Heart left ventricle (tissue), 16 donors: Measurements from ENCODE around the gene CDK5. TPM values are rescaled to one million over a fixed set of nuclear protein-coding genes. Genes with fewer than 3 reads are reported as not detected.

Experiments
- ATAC-seq, 4 donors: fragments of 200-7000 bp; cut with Tn5 transposase; one replicate each; pipeline ENCODE4 v1.9.1; 2020 to 2022; ENCODE audit warnings: moderate library complexity in 4 of 4, mild to moderate bottlenecking in 3 of 4, moderate number of reproducible peaks in 1 of 4
- DNase-seq, 5 donors: peaks; one replicate each; pipeline ENCODE4 v3.0.0-alpha.2; 2020
- H3K27ac ChIP-seq, 12 donors: fragments of 200-600 bp; sonication (generic) in 4 of 12; one replicate each; pipeline versions ENCODE4 v1.5.0 to v1.8.0; 2016 to 2022; ENCODE audit warnings: mild to moderate bottlenecking in 2 of 12
- H3K27me3 ChIP-seq, 9 donors: fragments of 200-600 bp; sonication (generic) in 2 of 9; one replicate each; pipeline versions ENCODE4 v1.5.1 to v1.8.0; 2016 to 2022; ENCODE audit warnings: mild to moderate bottlenecking in 3 of 9
- H3K36me3 ChIP-seq, 9 donors: fragments of 200-600 bp; sonication (generic) in 2 of 9; one replicate each; pipeline versions ENCODE4 v1.5.0 to v1.8.0; 2018 to 2022; ENCODE audit warnings: mild to moderate bottlenecking in 2 of 9
- H3K4me1 ChIP-seq, 12 donors: fragments of 200-600 bp; sonication (generic) in 4 of 12; one replicate each; pipeline versions ENCODE4 v1.5.0 to v1.8.0; 2016 to 2022; ENCODE audit warnings: mild to moderate bottlenecking in 3 of 12
- H3K4me3 ChIP-seq, 12 donors: fragments of 200-600 bp; sonication (generic) in 4 of 12; one replicate each; pipeline versions ENCODE4 v1.5.0 to v1.8.0; 2017 to 2022; ENCODE audit warnings: mild to moderate bottlenecking in 9 of 12, moderate library complexity in 4 of 12
- H3K9me3 ChIP-seq, 12 donors: fragments of 200-600 bp; sonication (generic) in 4 of 12; one replicate each; pipeline versions ENCODE4 v1.5.0 to v1.8.0; 2016 to 2022; ENCODE audit warnings: mild to moderate bottlenecking in 1 of 12
- POLR2A ChIP-seq, 2 donors: fragments of 450-650 bp; IDR thresholded peaks; one replicate each; pipeline ENCODE4 v1.6.1; 2017; ENCODE audit warnings: antibody characterized with exemption in 2 of 2, mild to moderate bottlenecking in 2 of 2, moderate library complexity in 2 of 2
- whole genome bisulfite sequencing, 4 donors: extraction: QIAGEN DNeasy Blood & Tissue Kit in 2 of 4; methylation state at CpG; one replicate each; pipeline versions ENCODE4 v1.1.5 to v1.1.7; 2013 to 2018; 5-methylcytosine and 5-hydroxymethylcytosine counted together
- intact Hi-C, 10 donors: fragments of 100-400 bp; cut with DNase I; formaldehyde crosslinking; loops; one replicate each; pipeline versions ENCODE4 v1.11.1 to v1.14.2; 2022
- polyA plus RNA-seq, 2 donors: library from polyadenylated mRNA; stranded (reverse); fragments of 200-250 nt; gene quantifications; one replicate each; pipeline ENCODE4 v1.2.3, GENCODE V29; 2013
- total RNA-seq, 9 donors: library from RNA; depleted of rRNA in 2 of 9; stranded (reverse); fragments of >200 nt in 2 of 9; fragmentation: NEBNext Ultra II Directional in 3 of 9; extraction: Animal tissue kit (Norgen Biotek cat#: 25700) in 3 of 9; gene quantifications; one replicate each; pipeline versions ENCODE4 v1.1.0 to v1.2.4, GENCODE V29; 2016 to 2023
- TF ChIP-seq, protein P1 (sequence below), 12 donors: fragments of 200-600 bp; sonication (generic) in 4 of 12; IDR thresholded peaks; one replicate each; pipeline versions ENCODE4 v1.5.0 to v1.8.0; 2018 to 2022; ENCODE audit warnings: antibody characterized with exemption in 12 of 12, mild to moderate bottlenecking in 5 of 12
- donor health status: ischemic (EF 13 %, LVEDD 7.1; RV severe dilation, severe dysfunction).
- donor health status: healthy with polysubstance abuse.
- donor health status: DM: no; HTN: yes; CAD: no.
- donor health status: DM: no; HTN: no; CAD: no.
- donor health status: ischemic (EF 25% LVEDD 6.9; RV normal size, moderate dysfunction).
- donor health status: ischemic (EF 25% LVEDD 5.7; RV mildly dilated, moderate dysfunction).
- donor health status: healthy.
- donor health status: DM: yes; HTN: yes; CAD: no.
- donor health status: ischemic (EF 35%, LVEDD 5.7; RV mildly dilated, moderate dysfunction).
- donor health status: nonischemic (EF 11% LVEDD 7.7; RV severe dilation, severe dysfunction).
- donor health status: DM: yes; HTN: yes; CAD: no.
- donor health status: PGD.
- donor health status: ischemic (EF 29% LVEDD 5.4; RV normal size, mild dysfunction).
- donor health status: nonischemic (EF 23%, LVEDD 6.1; RV moderate dilation, normal function).

The CDK5 gene
- total and polyA plus RNA-seq, 11 donors = 5.6 to 13.7 (median 7.6) TPM

DNA sequence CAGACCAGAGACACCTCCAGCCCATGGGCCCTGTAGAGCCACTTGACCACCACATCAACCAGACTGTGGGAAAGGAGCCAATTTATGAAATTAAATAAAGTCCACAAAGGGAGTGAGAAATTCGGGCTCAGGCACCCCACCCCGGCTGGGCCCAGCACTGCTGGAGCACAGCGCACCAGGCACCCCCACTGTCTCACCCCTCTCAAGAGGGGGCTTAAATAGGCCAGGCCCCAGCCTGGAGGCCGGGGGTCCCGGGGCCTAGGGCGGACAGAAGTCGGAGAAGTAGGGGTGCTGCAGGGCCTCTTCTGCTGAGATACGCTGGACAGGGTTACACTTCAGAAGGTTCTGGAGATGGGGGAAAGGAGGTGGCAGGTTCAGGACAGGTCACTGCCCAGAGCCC is 3.9 kb downstream of the CDK5 start:
- no peak for DNase-seq
- no peak for ATAC-seq

DNA sequence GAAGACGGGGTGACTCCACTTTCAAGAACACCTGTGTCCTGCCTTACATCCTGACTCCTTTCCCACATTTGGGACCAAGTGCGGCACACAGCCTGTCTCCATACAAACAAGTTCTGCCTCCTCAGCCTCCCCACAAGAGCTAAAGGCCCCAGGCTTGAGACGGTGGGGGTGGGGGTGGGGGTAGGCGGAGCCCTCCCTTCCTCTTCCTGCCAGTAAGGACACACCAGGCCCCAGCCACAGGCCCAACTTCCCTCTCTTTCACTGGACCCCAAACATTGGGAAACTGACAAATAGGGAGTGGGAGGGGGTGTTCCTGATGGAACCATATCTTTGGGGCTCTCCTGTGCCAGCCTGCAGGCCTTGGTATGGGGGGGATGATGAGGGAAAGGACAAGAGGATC is 4.6 kb downstream of the CDK5 start:
- ATAC-seq = no peak
- H3K36me3 ChIP-seq = no peaks in the 10 kb centered on the region
- no peak overlapping the region for H3K27ac ChIP-seq
- DNase-seq = no peak
- H3K4me3 ChIP-seq = no peak overlapping the region
- H3K27me3 ChIP-seq = peaks cover 0 to 3% (median 0%) of the 10 kb centered on the region in 9 donors
- H3K9me3 ChIP-seq = no peaks in the 10 kb centered on the region
- H3K4me1 ChIP-seq = peaks cover 0 to 32% (median 14%) of the 10 kb centered on the region in 12 donors
- intact Hi-C loops = loop anchor here in 1 of 10 donors (10.0 kb wide), 1 partner anchor 172 kb away; the partner anchor contains the start of gene ABCF2
- 58 to 76% (median 70%) methylated on average over 4 of the region's 4 CpGs for WGBS, 4 donors
- TF ChIP-seq, protein P1, sequence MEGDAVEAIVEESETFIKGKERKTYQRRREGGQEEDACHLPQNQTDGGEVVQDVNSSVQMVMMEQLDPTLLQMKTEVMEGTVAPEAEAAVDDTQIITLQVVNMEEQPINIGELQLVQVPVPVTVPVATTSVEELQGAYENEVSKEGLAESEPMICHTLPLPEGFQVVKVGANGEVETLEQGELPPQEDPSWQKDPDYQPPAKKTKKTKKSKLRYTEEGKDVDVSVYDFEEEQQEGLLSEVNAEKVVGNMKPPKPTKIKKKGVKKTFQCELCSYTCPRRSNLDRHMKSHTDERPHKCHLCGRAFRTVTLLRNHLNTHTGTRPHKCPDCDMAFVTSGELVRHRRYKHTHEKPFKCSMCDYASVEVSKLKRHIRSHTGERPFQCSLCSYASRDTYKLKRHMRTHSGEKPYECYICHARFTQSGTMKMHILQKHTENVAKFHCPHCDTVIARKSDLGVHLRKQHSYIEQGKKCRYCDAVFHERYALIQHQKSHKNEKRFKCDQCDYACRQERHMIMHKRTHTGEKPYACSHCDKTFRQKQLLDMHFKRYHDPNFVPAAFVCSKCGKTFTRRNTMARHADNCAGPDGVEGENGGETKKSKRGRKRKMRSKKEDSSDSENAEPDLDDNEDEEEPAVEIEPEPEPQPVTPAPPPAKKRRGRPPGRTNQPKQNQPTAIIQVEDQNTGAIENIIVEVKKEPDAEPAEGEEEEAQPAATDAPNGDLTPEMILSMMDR (IDR thresholded peaks at IDR 0.05) = no peak
- TF ChIP-seq POLR2A (IDR thresholded peaks at IDR 0.05) = no peak

More for the DNA sequence above, 3.9 kb downstream of the CDK5 start:
- no peak overlapping the region for H3K4me3 ChIP-seq
- H3K4me1 ChIP-seq = peaks cover 0 to 39% (median 18%) of the 10 kb centered on the region in 12 donors
- no peaks in the 10 kb centered on the region for H3K36me3 ChIP-seq
- no peak overlapping the region for H3K27ac ChIP-seq
- peaks cover 0 to 3% (median 0%) of the 10 kb centered on the region in 9 donors for H3K27me3 ChIP-seq
- 90 to 98% (median 93%) methylated on average over 7 to 8 of the region's 8 CpGs for WGBS, 4 donors
- intact Hi-C loops = loop anchor here in 1 of 10 donors (10.0 kb wide), 1 partner anchor 171 kb away; the partner anchor contains the start of gene ABCF2
- no peaks in the 10 kb centered on the region for H3K9me3 ChIP-seq
- no peak for TF ChIP-seq POLR2A (IDR thresholded peaks at IDR 0.05)
- TF ChIP-seq, protein P1 (IDR thresholded peaks at IDR 0.05) = no peak

DNA sequence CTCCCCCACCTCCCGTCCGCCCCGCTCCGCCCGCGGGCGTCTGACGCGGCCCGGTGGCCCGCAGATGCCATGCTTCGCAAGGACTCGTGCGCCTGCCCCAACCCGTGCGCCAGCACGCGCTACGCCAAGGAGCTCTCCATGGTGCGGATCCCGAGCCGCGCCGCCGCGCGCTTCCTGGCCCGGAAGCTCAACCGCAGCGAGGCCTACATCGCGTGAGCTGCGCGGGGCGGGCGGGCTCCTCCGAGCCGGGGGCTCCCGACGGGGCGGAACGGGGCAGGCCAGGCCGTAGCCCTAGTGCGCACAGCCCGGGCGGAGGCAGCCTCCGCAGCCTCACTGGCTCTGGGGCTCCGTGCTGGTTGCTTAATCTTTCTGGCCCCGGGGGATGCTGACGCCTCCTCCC is 6.6 kb downstream of the CDK5 start:
- 2 to 7% (median 3%) methylated on average over 38 to 50 of the region's 50 CpGs for WGBS, 4 donors
- ATAC-seq = peak in 3 of 4 donors; percentile 51 to 78 (median 69)

DNA sequence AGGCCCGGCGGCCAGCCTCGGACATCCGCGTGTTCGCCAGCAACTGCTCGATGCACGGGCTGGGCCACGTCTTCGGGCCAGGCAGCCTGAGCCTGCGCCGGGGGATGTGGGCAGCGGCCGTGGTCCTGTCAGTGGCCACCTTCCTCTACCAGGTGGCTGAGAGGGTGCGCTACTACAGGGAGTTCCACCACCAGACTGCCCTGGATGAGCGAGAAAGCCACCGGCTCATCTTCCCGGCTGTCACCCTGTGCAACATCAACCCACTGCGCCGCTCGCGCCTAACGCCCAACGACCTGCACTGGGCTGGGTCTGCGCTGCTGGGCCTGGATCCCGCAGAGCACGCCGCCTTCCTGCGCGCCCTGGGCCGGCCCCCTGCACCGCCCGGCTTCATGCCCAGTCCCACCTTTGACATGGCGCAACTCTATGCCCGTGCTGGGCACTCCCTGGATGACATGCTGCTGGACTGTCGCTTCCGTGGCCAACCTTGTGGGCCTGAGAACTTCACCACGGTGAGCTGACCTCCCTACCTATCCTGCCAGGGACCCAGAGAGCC is 8.7 kb downstream of the CDK5 start:
- 90 to 93% (median 92%) methylated on average over 33 to 38 of the region's 38 CpGs for WGBS, 4 donors
- Histone ChIP-seq H3K4me1 (peaks cover 0 to 23% (median 9%) of the 10 kb centered on the region in 12 donors), H3K27me3 (peaks cover 0 to 3% (median 0%) of the 10 kb centered on the region in 9 donors), H3K27ac (no peak overlapping the region), H3K36me3 (peaks cover 0 to 21% (median 7%) of the 10 kb centered on the region in 9 donors), H3K4me3 (no peak overlapping the region), H3K9me3 (no peaks in the 10 kb centered on the region)
- DNase-seq (no peak), ATAC-seq (no peak)
- intact Hi-C loops = no loop called here
- no peak for TF ChIP-seq POLR2A (IDR thresholded peaks at IDR 0.05)
- TF ChIP-seq, protein P1 (IDR thresholded peaks at IDR 0.05) = no peak

More for the DNA sequence above, 6.6 kb downstream of the CDK5 start:
- intact Hi-C loops = loop anchor here in 1 of 10 donors (10.0 kb wide), 1 partner anchor 174 kb away; the partner anchor contains the start of gene ABCF2
- peak; percentile 55 to 84 (median 67) for DNase-seq
- H3K9me3 ChIP-seq = no peaks in the 10 kb centered on the region
- peak overlapping the region in 7 of 12 donors; percentile 4 to 34 (median 29) for H3K4me3 ChIP-seq
- peaks cover 0 to 23% (median 9%) of the 10 kb centered on the region in 12 donors for H3K4me1 ChIP-seq
- peaks cover 0 to 3% (median 0%) of the 10 kb centered on the region in 9 donors for H3K27me3 ChIP-seq
- peaks cover 0 to 2% (median 0%) of the 10 kb centered on the region in 9 donors for H3K36me3 ChIP-seq
- H3K27ac ChIP-seq = no peak overlapping the region
- TF ChIP-seq, protein P1 (IDR thresholded peaks at IDR 0.05) = no peak
- TF ChIP-seq POLR2A (IDR thresholded peaks at IDR 0.05) = no peak
